Gastrocnemius medialis (tissue), 4 donors: ENCODE data around the gene SYT7. TPM values are rescaled to one million over a fixed set of nuclear protein-coding genes. Genes with fewer than 3 reads are reported as not detected.

Source experiments
- ATAC-seq, 2 donors: fragments of 150-250 bp; one replicate each; pipeline ENCODE4 v1.9.1; 2016
- DNase-seq, 2 donors: peaks; one replicate each; pipeline ENCODE4 v3.0.0-alpha.2; 2019
- H3K27ac ChIP-seq, 4 donors: fragments of 200-600 bp; sonication (generic); 1 replicate in 1 of 4; 2 replicates in 3 of 4; pipeline ENCODE4 v1.5.1; 2016 to 2018; ENCODE audit warnings: mild to moderate bottlenecking in 2 of 4, moderate library complexity in 1 of 4
- H3K27me3 ChIP-seq, 3 donors: fragments of 200-600 bp; sonication (generic) in 2 of 3; 1 replicate in 1 of 3; 2 replicates in 2 of 3; pipeline versions ENCODE4 v1.5.1 to v1.6.0; 2016 to 2019; ENCODE audit warnings: mild to moderate bottlenecking in 1 of 3, moderate library complexity in 1 of 3
- H3K36me3 ChIP-seq, 2 donors: fragments of 200-600 bp; sonication (generic) in 1 of 2; one replicate each; pipeline ENCODE4 v1.5.1; 2017 to 2018
- H3K4me1 ChIP-seq, 2 donors: fragments of 200-600 bp; sonication (generic) in 1 of 2; one replicate each; pipeline ENCODE4 v1.5.1; 2016 to 2017; ENCODE audit warnings: mild to moderate bottlenecking in 2 of 2
- H3K4me3 ChIP-seq, 4 donors: fragments of 200-600 bp; sonication (generic) in 3 of 4; 1 replicate in 1 of 4; 2 replicates in 3 of 4; pipeline ENCODE4 v1.5.1; 2016 to 2019; ENCODE audit warnings: mild to moderate bottlenecking in 2 of 4
- H3K9me3 ChIP-seq, 3 donors: fragments of 200-600 bp; sonication (generic) in 2 of 3; 1 replicate in 1 of 3; 2 replicates in 2 of 3; pipeline ENCODE4 v1.5.1; 2016 to 2019
- CTCF ChIP-seq, 5 experiments: fragments of 450-650 bp in 3 of 5; fragments of 200-600 bp in 2 of 5; sonication (generic) in 2 of 5; IDR thresholded peaks in 4 of 5; conservative IDR thresholded peaks in 1 of 5; 1 replicate in 4 of 5; 2 replicates in 1 of 5; pipeline ENCODE4 v1.5.1; 2016 to 2019; ENCODE audit warnings: antibody characterized with exemption in 5 of 5, mild to moderate bottlenecking in 3 of 5, moderate library complexity in 3 of 5
- POLR2A ChIP-seq, 2 donors: fragments of 450-650 bp; IDR thresholded peaks; one replicate each; pipeline ENCODE4 v1.6.1; 2017; ENCODE audit warnings: antibody characterized with exemption in 2 of 2, mild to moderate bottlenecking in 2 of 2, moderate library complexity in 2 of 2
- in situ Hi-C, 4 donors: fragments of 200-750 bp; cut with MboI; loops; one replicate each; pipeline versions ENCODE4 v1.15.0 to v1.8.0; 2017; ENCODE audit warnings: low sequenced_read_pairs in 4 of 4
- intact Hi-C: fragments of 100-400 bp; cut with DNase I; formaldehyde crosslinking; loops from one replicate; pipeline ENCODE4 v1.15.1; 2023; ENCODE audit warnings: low total_unique reads
- total RNA-seq, 4 donors: library from RNA; depleted of rRNA; stranded (reverse); fragments of >200 nt; gene quantifications; one replicate each; pipeline versions ENCODE4 v1.1.0 to v1.2.3, GENCODE V29; 2016

Gene SYT7
- total RNA-seq, 4 donors from 2014 or later: 0.68 to 4.9 (median 1.4) TPM

GRCh38 chr11:61491736-61492395, 89.0 kb downstream of the SYT7 start:
- in situ Hi-C loops (no loop called here), intact Hi-C loops (no loop called here)
- Histone ChIP-seq H3K4me1 (peaks cover 5% of the 10 kb centered on the region in 2 donors), H3K9me3 (no peaks in the 10 kb centered on the region), H3K36me3 (no peaks in the 10 kb centered on the region), H3K27me3 (no peaks in the 10 kb centered on the region), H3K4me3 (no peak overlapping the region), H3K27ac (no peak overlapping the region)
- DNase-seq (no peak), ATAC-seq (no peak)
- TF ChIP-seq POLR2A (IDR thresholded peaks at IDR 0.05): no peak
- no peak for TF ChIP-seq CTCF (IDR thresholded peaks at IDR 0.05 in 4 of 5, conservative IDR thresholded peaks at IDR 0.05 in 1 of 5)

- Histone ChIP-seq H3K36me3 (no peaks in the 10 kb centered on the region), H3K27ac (peak overlapping the region; percentile 42 to 66 (median 47)), H3K9me3 (no peaks in the 10 kb centered on the region), H3K4me1 (peaks cover 0 to 5% of the 10 kb centered on the region in 2 donors), H3K4me3 (no peak overlapping the region), H3K27me3 (no peaks in the 10 kb centered on the region)
- TF ChIP-seq POLR2A (IDR thresholded peaks at IDR 0.05) (no peak), CTCF (IDR thresholded peaks at IDR 0.05 in 4 of 5, conservative IDR thresholded peaks at IDR 0.05 in 1 of 5) (no peak)
- intact Hi-C loops: no loop called here
- in situ Hi-C loops: no loop called here
- ATAC-seq (no peak), DNase-seq (no peak)
Measured at GRCh38 chr11:61489833-61490721, 90.8 kb downstream of the SYT7 start.

- ATAC-seq (peak; percentile 57 to 59), DNase-seq (peak; percentile 31 to 52)
- TF ChIP-seq CTCF (IDR thresholded peaks at IDR 0.05 in 4 of 5, conservative IDR thresholded peaks at IDR 0.05 in 1 of 5): no peak
- no peak for TF ChIP-seq POLR2A (IDR thresholded peaks at IDR 0.05)
- H3K9me3 ChIP-seq: no peaks in the 10 kb centered on the region
- peaks cover 0 to 5% of the 10 kb centered on the region in 2 donors for H3K4me1 ChIP-seq
- H3K27ac ChIP-seq: peak overlapping the region; percentile 43 to 66 (median 58)
- no peak overlapping the region for H3K4me3 ChIP-seq
- H3K36me3 ChIP-seq: no peaks in the 10 kb centered on the region
- intact Hi-C loops (no loop called here), in situ Hi-C loops (no loop called here)
- H3K27me3 ChIP-seq: no peaks in the 10 kb centered on the region
Measured at GRCh38 chr11:61488651-61489291, 92.1 kb downstream of the SYT7 start.

GRCh38 chr11:61487342-61488025, 93.4 kb downstream of the SYT7 start:
- Histone ChIP-seq H3K4me1 (peaks cover 0 to 5% of the 10 kb centered on the region in 2 donors), H3K4me3 (no peak overlapping the region), H3K27me3 (peaks cover 0 to 3% (median 2%) of the 10 kb centered on the region in 3 donors), H3K36me3 (no peaks in the 10 kb centered on the region), H3K27ac (peak overlapping the region in 1 of 4 donors; percentile 36), H3K9me3 (no peaks in the 10 kb centered on the region)
- DNase-seq (no peak), ATAC-seq (no peak)
- TF ChIP-seq CTCF (IDR thresholded peaks at IDR 0.05 in 4 of 5, conservative IDR thresholded peaks at IDR 0.05 in 1 of 5): no peak
- TF ChIP-seq POLR2A (IDR thresholded peaks at IDR 0.05): no peak
- intact Hi-C loops: no loop called here
- in situ Hi-C loops: no loop called here
